Amygdala (tissue), 56 donors: ENCODE data around the gene PDCD1LG2.

Experiments used
- DNase-seq, 56 donors: peaks; one replicate each; lab custom pipeline; 2025; lab: John Stamatoyannopoulos, UW

PDCD1LG2 gene

GRCh38 chr9:5596173-5596572 is 85.8 kb downstream of the PDCD1LG2 start:
- no peak for DNase-seq

- no peak for DNase-seq
Observed at GRCh38 chr9:5608298-5609225, 98.2 kb downstream of the PDCD1LG2 start.

- no peak for DNase-seq
Observed at GRCh38 chr9:5609226-5609596, 98.9 kb downstream of the PDCD1LG2 start.

- no peak for DNase-seq
Observed at GRCh38 chr9:5610491-5610890, 100.2 kb downstream of the PDCD1LG2 start.

GRCh38 chr9:5611321-5612184 is 101.2 kb downstream of the PDCD1LG2 start:
- DNase-seq = no peak

- DNase-seq = no peak
Observed at GRCh38 chr9:5612185-5612530, 101.8 kb downstream of the PDCD1LG2 start.

- no peak for DNase-seq
Observed at GRCh38 chr9:5614192-5614591, 103.9 kb downstream of the PDCD1LG2 start.

- no peak for DNase-seq
Observed at GRCh38 chr9:5614985-5615384, 104.7 kb downstream of the PDCD1LG2 start.

GRCh38 chr9:5617749-5618148 is 107.4 kb downstream of the PDCD1LG2 start:
- no peak for DNase-seq

- DNase-seq = no peak
Observed at GRCh38 chr9:5620494-5620893, 110.2 kb downstream of the PDCD1LG2 start.
